ENCODE results near the gene WNT4. TPM values are rescaled to one million over a fixed set of nuclear protein-coding genes. Genes with fewer than 3 reads are reported as not detected.
A peak's percentile ranks its signal among the peaks of the same experiment; 100 is the strongest.

WNT4 gene
- polyA plus RNA-seq, 3 donors, result not detected

DNA sequence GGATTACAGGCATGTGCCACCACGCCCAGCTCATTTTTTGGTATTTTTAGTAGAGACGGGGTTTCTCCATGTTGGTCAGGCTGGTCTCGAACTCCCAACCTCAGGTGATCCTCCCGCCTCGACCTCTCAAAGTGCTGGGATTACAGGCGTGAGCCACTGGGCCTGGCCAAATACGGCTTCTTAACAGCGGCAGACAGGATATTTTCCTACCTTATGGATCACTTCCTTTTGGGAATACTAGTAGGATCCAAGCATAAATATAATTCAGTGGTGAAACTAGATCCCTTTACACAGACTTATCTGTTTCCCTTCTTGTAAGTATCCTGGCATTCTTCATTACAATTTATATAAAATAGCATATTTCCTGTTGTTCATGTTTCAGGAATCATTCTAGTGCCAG, 40.9 kb downstream of the WNT4 start:
- intact Hi-C loops (cut with micrococcal nuclease), result no loop called here
- Histone ChIP-seq H3K4me1 (ENCODE audit: control insufficient read depth in 1 of 2, insufficient read depth in 2 of 2, low read length in 2 of 2) (peaks cover 6 to 11% of the 10 kb centered on the region in 2 donors), H4K20me1 (ENCODE audit: insufficient read depth, low read length) (peaks cover 100% of the 10 kb centered on the region)

DNA sequence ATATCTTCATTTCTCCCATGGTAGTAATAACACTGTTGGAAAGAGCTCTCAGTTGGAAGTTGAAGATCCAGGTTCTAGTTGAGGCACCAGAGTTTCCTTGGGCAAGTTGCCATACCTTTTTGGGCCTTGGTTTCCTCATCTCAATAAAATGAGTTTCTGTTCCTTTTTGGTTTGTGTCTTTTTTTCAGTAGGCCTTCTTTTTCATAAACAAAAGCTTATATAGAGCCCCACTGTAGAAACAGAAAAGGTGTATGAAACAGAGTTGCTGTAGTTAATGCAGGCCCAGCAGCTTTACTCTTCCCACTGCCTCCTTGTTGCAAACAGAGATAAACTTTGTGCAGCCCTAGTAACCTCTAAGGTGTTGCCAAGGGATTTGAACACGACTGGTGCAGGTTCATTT, 41.7 kb downstream of the WNT4 start:
- H3K27ac Mint-ChIP-seq, result peak overlapping the region in 4 of 7 donors; percentile 12 to 72 (median 33)
- TF ChIP-seq, protein P1, sequence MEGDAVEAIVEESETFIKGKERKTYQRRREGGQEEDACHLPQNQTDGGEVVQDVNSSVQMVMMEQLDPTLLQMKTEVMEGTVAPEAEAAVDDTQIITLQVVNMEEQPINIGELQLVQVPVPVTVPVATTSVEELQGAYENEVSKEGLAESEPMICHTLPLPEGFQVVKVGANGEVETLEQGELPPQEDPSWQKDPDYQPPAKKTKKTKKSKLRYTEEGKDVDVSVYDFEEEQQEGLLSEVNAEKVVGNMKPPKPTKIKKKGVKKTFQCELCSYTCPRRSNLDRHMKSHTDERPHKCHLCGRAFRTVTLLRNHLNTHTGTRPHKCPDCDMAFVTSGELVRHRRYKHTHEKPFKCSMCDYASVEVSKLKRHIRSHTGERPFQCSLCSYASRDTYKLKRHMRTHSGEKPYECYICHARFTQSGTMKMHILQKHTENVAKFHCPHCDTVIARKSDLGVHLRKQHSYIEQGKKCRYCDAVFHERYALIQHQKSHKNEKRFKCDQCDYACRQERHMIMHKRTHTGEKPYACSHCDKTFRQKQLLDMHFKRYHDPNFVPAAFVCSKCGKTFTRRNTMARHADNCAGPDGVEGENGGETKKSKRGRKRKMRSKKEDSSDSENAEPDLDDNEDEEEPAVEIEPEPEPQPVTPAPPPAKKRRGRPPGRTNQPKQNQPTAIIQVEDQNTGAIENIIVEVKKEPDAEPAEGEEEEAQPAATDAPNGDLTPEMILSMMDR (IDR thresholded peaks at IDR 0.05), result no peak
- H3K27ac ChIP-seq (ENCODE audit: low read depth in 1 of 2, low read length in 2 of 2), result peak overlapping the region in 1 of 2 donors; percentile 34
- no peak overlapping the region for H3K4me3 ChIP-seq (replicated peaks in 1 of 3; ENCODE audit: low read depth in 2 of 3, low read length in 3 of 3)
- H4K20me1 ChIP-seq (ENCODE audit: insufficient read depth, low read length), result peaks cover 100% of the 10 kb centered on the region
- H3K79me2 ChIP-seq (ENCODE audit: insufficient read depth, low read length), result peaks cover 97% of the 10 kb centered on the region
- H3K9me3 ChIP-seq (replicated peaks in 1 of 2; ENCODE audit: control insufficient read depth in 1 of 2, insufficient read depth in 1 of 2, low read length in 2 of 2), result no peaks in the 10 kb centered on the region
- H3K27me3 Mint-ChIP-seq (ENCODE audit: low read depth in 3 of 3), result no peaks in the 10 kb centered on the region
- H2AFZ ChIP-seq (ENCODE audit: insufficient read depth, low read depth, low read length, poor library complexity, severe bottlenecking), result no peak overlapping the region
- no CpG with 5 or more reads among the region's 1 CpG for WGBS (ENCODE audit: insufficient coverage)
- H3K4me1 ChIP-seq (ENCODE audit: control insufficient read depth in 1 of 2, insufficient read depth in 2 of 2, low read length in 2 of 2), result peaks cover 6 to 11% of the 10 kb centered on the region in 2 donors
- peaks cover 46 to 100% of the 10 kb centered on the region in 2 donors for H3K36me3 ChIP-seq (replicated peaks in 1 of 2; ENCODE audit: control insufficient read depth in 1 of 2, insufficient read depth in 2 of 2, low read length in 2 of 2)
- H3K9ac ChIP-seq (ENCODE audit: insufficient read depth, low read length, poor library complexity, severe bottlenecking), result no peak overlapping the region
- H3K36me3 Mint-ChIP-seq, result peaks cover 65 to 84% of the 10 kb centered on the region in 2 donors
- intact Hi-C loops (cut with micrococcal nuclease), result no loop called here
- H3K4me1 Mint-ChIP-seq, result peaks cover 27% of the 10 kb centered on the region
- H3K27me3 ChIP-seq (ENCODE audit: control insufficient read depth in 2 of 2, insufficient read depth in 2 of 2, low read length in 2 of 2), result no peaks in the 10 kb centered on the region
- DNase-seq, result no peak
- no peak overlapping the region for H3K4me2 ChIP-seq (replicated peaks; ENCODE audit: extremely low read depth, low read length, poor library complexity, severe bottlenecking)
- H3K9me3 Mint-ChIP-seq, result peaks cover 0 to 3% (median 0%) of the 10 kb centered on the region in 7 donors
- H3K4me3 Mint-ChIP-seq, result no peak overlapping the region

More for the DNA sequence above, 40.9 kb downstream of the WNT4 start:
- Mint-ChIP-seq H3K27me3 (ENCODE audit: low read depth in 3 of 3) (no peaks in the 10 kb centered on the region), H3K27ac (peak overlapping the region in 1 of 7 donors; percentile 19), H3K9me3 (peaks cover 0 to 3% (median 0%) of the 10 kb centered on the region in 7 donors), H3K4me1 (peaks cover 27% of the 10 kb centered on the region), H3K36me3 (peaks cover 63 to 84% of the 10 kb centered on the region in 2 donors), H3K4me3 (no peak overlapping the region)
- WGBS (ENCODE audit: insufficient coverage), result 100% methylated on average over 4 of the region's 8 CpGs
- TF ChIP-seq, protein P1 (IDR thresholded peaks at IDR 0.05), result no peak
- no peak overlapping the region for H2AFZ ChIP-seq (ENCODE audit: insufficient read depth, low read depth, low read length, poor library complexity, severe bottlenecking)
- peaks cover 97% of the 10 kb centered on the region for H3K79me2 ChIP-seq (ENCODE audit: insufficient read depth, low read length)
- H3K9ac ChIP-seq (ENCODE audit: insufficient read depth, low read length, poor library complexity, severe bottlenecking), result no peak overlapping the region
- no peak for DNase-seq
- no peak overlapping the region for H3K27ac ChIP-seq (ENCODE audit: low read depth in 1 of 2, low read length in 2 of 2)
- H3K9me3 ChIP-seq (replicated peaks in 1 of 2; ENCODE audit: control insufficient read depth in 1 of 2, insufficient read depth in 1 of 2, low read length in 2 of 2), result no peaks in the 10 kb centered on the region
- H3K4me2 ChIP-seq (replicated peaks; ENCODE audit: extremely low read depth, low read length, poor library complexity, severe bottlenecking), result no peak overlapping the region
- H3K36me3 ChIP-seq (replicated peaks in 1 of 2; ENCODE audit: control insufficient read depth in 1 of 2, insufficient read depth in 2 of 2, low read length in 2 of 2), result peaks cover 38 to 100% of the 10 kb centered on the region in 2 donors
- H3K4me3 ChIP-seq (replicated peaks in 1 of 3; ENCODE audit: low read depth in 2 of 3, low read length in 3 of 3), result no peak overlapping the region
- no peaks in the 10 kb centered on the region for H3K27me3 ChIP-seq (ENCODE audit: control insufficient read depth in 2 of 2, insufficient read depth in 2 of 2, low read length in 2 of 2)
